ENCODE results near the gene SKA1. TPM values are rescaled to one million over a fixed set of nuclear protein-coding genes. Genes with fewer than 3 reads are reported as not detected.

Gene SKA1
- total RNA-seq, 1 experiment from 2014 or later = 18.1 TPM

DNA sequence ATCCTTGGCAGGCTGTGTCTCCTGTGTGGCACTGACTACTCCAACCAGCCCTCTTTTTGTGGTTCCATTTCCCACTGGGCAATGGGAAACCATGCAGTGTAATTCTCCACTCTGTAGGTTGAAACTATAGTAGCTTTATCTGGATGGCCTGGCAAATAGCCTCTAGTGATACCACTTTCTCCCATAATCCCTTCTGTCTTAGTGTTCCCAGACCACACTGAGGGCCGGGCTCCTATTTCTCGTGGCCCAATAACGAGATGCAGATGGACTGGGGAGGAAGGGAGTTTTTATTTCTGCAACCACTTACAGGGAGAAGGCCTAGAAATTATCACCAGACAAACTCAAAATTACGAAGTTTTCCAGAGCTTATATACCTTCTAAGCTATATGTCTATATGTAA is 24.7 kb downstream of the SKA1 start:
- Mint-ChIP-seq H3K36me3 (peaks cover 2% of the 10 kb centered on the region; the same call in 1 of the 2 replicates), H3K9me3 (no peaks in the 10 kb centered on the region), H3K4me1 (peaks cover 73% of the 10 kb centered on the region), H3K4me3 (no peak overlapping the region), H3K27ac (no peak overlapping the region), H3K27me3 (ENCODE audit: low read depth) (peaks cover 50% of the 10 kb centered on the region)
- no peak for DNase-seq (ENCODE audit: low spot score)
- ATAC-seq = no peak
- ChIA-PET CTCF (interaction anchor here (1.0 to 4.3 kb wide), 3 partner anchors 29 to 205 kb away, joined by 4 to 17 read pairs (median 16); partner anchors contain the start of gene MYO5B), POLR2A (no interaction called here)
- TF ChIP-seq CREM (CRISPR knock-in tag; IDR thresholded peaks at IDR 0.05) (no peak), TCF7 (CRISPR knock-in tag; IDR thresholded peaks at IDR 0.05; ENCODE audit: low read depth) (no peak), GRHL2 (CRISPR knock-in tag; IDR thresholded peaks at IDR 0.05; ENCODE audit: insufficient replicate concordance, severe bottlenecking) (no peak), ESRRA (CRISPR knock-in tag; IDR thresholded peaks at IDR 0.05; ENCODE audit: borderline replicate concordance) (no peak), FOXJ3 (CRISPR knock-in tag; IDR thresholded peaks at IDR 0.05; ENCODE audit: borderline replicate concordance) (no peak), ZNF317 (CRISPR knock-in tag; IDR thresholded peaks at IDR 0.05; ENCODE audit: borderline replicate concordance, low read depth) (no peak), FOXP1 (CRISPR knock-in tag; IDR thresholded peaks at IDR 0.05; ENCODE audit: borderline replicate concordance) (no peak), MAX (CRISPR knock-in tag; IDR thresholded peaks at IDR 0.05) (no peak), HMGA2 (CRISPR knock-in tag; IDR thresholded peaks at IDR 0.05) (no peak), ZBTB21 (CRISPR knock-in tag; IDR thresholded peaks at IDR 0.05; ENCODE audit: borderline replicate concordance) (no peak), GTF2I (CRISPR knock-in tag; conservative IDR thresholded peaks at IDR 0.05) (no peak), ZNF138 (CRISPR knock-in tag; conservative IDR thresholded peaks at IDR 0.05) (no peak), ZBTB43 (CRISPR knock-in tag; IDR thresholded peaks at IDR 0.05) (no peak), SMAD3 (CRISPR knock-in tag; IDR thresholded peaks at IDR 0.05; ENCODE audit: borderline replicate concordance) (no peak), NFE2L1 (CRISPR knock-in tag; IDR thresholded peaks at IDR 0.05) (no peak), JAZF1 (CRISPR knock-in tag; IDR thresholded peaks at IDR 0.05) (no peak)
- TF ChIP-seq, protein P1, sequence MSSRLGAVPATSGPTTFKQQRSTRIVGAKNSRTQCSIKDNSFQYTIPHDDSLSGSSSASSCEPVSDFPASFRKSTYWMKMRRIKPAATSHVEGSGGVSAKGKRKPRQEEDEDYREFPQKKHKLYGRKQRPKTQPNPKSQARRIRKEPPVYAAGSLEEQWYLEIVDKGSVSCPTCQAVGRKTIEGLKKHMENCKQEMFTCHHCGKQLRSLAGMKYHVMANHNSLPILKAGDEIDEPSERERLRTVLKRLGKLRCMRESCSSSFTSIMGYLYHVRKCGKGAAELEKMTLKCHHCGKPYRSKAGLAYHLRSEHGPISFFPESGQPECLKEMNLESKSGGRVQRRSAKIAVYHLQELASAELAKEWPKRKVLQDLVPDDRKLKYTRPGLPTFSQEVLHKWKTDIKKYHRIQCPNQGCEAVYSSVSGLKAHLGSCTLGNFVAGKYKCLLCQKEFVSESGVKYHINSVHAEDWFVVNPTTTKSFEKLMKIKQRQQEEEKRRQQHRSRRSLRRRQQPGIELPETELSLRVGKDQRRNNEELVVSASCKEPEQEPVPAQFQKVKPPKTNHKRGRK (CRISPR knock-in tag; IDR thresholded peaks at IDR 0.05; ENCODE audit: borderline replicate concordance) = no peak
- TF ChIP-seq, protein P2, sequence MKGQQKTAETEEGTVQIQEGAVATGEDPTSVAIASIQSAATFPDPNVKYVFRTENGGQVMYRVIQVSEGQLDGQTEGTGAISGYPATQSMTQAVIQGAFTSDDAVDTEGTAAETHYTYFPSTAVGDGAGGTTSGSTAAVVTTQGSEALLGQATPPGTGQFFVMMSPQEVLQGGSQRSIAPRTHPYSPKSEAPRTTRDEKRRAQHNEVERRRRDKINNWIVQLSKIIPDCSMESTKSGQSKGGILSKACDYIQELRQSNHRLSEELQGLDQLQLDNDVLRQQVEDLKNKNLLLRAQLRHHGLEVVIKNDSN (CRISPR knock-in tag; IDR thresholded peaks at IDR 0.05) = no peak
- TF ChIP-seq, protein P3, sequence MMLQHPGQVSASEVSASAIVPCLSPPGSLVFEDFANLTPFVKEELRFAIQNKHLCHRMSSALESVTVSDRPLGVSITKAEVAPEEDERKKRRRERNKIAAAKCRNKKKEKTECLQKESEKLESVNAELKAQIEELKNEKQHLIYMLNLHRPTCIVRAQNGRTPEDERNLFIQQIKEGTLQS (CRISPR knock-in tag; conservative IDR thresholded peaks at IDR 0.05) = no peak
- TF ChIP-seq, protein P4, sequence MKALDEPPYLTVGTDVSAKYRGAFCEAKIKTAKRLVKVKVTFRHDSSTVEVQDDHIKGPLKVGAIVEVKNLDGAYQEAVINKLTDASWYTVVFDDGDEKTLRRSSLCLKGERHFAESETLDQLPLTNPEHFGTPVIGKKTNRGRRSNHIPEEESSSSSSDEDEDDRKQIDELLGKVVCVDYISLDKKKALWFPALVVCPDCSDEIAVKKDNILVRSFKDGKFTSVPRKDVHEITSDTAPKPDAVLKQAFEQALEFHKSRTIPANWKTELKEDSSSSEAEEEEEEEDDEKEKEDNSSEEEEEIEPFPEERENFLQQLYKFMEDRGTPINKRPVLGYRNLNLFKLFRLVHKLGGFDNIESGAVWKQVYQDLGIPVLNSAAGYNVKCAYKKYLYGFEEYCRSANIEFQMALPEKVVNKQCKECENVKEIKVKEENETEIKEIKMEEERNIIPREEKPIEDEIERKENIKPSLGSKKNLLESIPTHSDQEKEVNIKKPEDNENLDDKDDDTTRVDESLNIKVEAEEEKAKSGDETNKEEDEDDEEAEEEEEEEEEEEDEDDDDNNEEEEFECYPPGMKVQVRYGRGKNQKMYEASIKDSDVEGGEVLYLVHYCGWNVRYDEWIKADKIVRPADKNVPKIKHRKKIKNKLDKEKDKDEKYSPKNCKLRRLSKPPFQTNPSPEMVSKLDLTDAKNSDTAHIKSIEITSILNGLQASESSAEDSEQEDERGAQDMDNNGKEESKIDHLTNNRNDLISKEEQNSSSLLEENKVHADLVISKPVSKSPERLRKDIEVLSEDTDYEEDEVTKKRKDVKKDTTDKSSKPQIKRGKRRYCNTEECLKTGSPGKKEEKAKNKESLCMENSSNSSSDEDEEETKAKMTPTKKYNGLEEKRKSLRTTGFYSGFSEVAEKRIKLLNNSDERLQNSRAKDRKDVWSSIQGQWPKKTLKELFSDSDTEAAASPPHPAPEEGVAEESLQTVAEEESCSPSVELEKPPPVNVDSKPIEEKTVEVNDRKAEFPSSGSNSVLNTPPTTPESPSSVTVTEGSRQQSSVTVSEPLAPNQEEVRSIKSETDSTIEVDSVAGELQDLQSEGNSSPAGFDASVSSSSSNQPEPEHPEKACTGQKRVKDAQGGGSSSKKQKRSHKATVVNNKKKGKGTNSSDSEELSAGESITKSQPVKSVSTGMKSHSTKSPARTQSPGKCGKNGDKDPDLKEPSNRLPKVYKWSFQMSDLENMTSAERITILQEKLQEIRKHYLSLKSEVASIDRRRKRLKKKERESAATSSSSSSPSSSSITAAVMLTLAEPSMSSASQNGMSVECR (CRISPR knock-in tag; IDR thresholded peaks at IDR 0.05; ENCODE audit: borderline replicate concordance) = no peak

Data from WTC11 (cell line).